ENCODE measurements around the gene SKAP2. TPM values are rescaled to one million over a fixed set of nuclear protein-coding genes. Genes with fewer than 3 reads are reported as not detected.
"Not testable (repeated sequence)": the region's sequence is repeated elsewhere in the genome, so short reads cannot be mapped to it uniquely, and the experiment has no call there.

SKAP2 gene
- polyA plus RNA-seq, 4 donors: 7.6 to 44.2 (median 14.4) TPM

GRCh38 chr7:26854876-26855855, 9.2 kb downstream of the SKAP2 start:
- Histone ChIP-seq H3K4me3 (ENCODE audit: low read depth in 1 of 3, low read length in 3 of 3) (no peak overlapping the region), H3K4me1 (ENCODE audit: control insufficient read depth in 3 of 3, insufficient read depth in 2 of 3, low read depth in 1 of 3, low read length in 2 of 3) (peaks cover 0 to 15% (median 0%) of the 10 kb centered on the region in 3 donors), H3K36me3 (ENCODE audit: control insufficient read depth in 3 of 3, insufficient read depth in 2 of 3, low read depth in 1 of 3, low read length in 3 of 3) (peaks cover 0 to 3% (median 0%) of the 10 kb centered on the region in 3 donors), H3K27ac (ENCODE audit: low read depth in 1 of 3, low read length in 2 of 3) (no peak overlapping the region), H3K27me3 (ENCODE audit: control insufficient read depth in 3 of 3, insufficient read depth in 3 of 3, low read length in 3 of 3) (peaks cover 0 to 18% (median 4%) of the 10 kb centered on the region in 3 donors), H3K9me3 (ENCODE audit: control insufficient read depth in 2 of 2, insufficient read depth in 1 of 2, low read depth in 1 of 2, low read length in 1 of 2) (no peaks in the 10 kb centered on the region)
- 86 to 93% (median 91%) methylated on average over 1 of the region's 1 CpG for WGBS, 3 donors
- FAIRE-seq (no peak), DNase-seq (peak in 1 of 2 donors; percentile 15)

DNA sequence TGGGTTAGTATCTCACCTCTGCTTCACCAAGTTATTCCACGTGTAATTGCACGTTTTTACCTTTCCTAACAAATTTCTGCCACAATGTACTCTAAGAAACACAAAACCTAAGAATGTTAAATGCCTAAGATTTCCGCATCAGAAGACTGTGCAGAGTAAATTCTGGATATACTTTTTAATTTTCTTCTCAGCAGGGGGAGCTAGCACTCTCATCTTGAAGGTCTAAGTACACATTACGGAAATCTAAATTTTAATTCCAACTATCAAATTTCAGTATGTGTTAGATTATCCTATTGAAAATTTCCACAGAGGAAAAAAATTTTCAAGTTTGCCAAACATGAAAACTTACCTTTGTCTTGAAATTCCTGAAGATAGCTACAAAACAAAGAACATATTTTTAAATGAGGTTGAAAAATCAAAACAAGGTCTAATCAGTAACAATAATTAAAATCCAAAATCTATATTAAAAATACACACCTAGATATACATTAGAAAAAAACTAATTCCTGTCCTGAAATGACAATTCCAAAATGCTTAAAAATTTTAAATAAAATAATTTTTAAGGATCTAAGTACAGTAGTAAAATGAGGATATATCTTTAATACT, 10.5 kb downstream of the SKAP2 start:
- Histone ChIP-seq H3K27ac (ENCODE audit: low read depth in 1 of 3, low read length in 2 of 3) (no peak overlapping the region), H3K27me3 (ENCODE audit: control insufficient read depth in 3 of 3, insufficient read depth in 3 of 3, low read length in 3 of 3) (peaks cover 0 to 17% (median 4%) of the 10 kb centered on the region in 3 donors), H3K4me3 (ENCODE audit: low read depth in 1 of 3, low read length in 3 of 3) (no peak overlapping the region), H3K9me3 (ENCODE audit: control insufficient read depth in 2 of 2, insufficient read depth in 1 of 2, low read depth in 1 of 2, low read length in 1 of 2) (no peaks in the 10 kb centered on the region), H3K4me1 (ENCODE audit: control insufficient read depth in 3 of 3, insufficient read depth in 2 of 3, low read depth in 1 of 3, low read length in 2 of 3) (peaks cover 0 to 15% (median 0%) of the 10 kb centered on the region in 3 donors), H3K36me3 (ENCODE audit: control insufficient read depth in 3 of 3, insufficient read depth in 2 of 3, low read depth in 1 of 3, low read length in 3 of 3) (peaks cover 0 to 3% (median 0%) of the 10 kb centered on the region in 3 donors)
- peak; percentile 59 for FAIRE-seq
- peak; percentile 45 to 67 for DNase-seq
- 23 to 35% (median 29%) methylated on average over 4 of the region's 4 CpGs for WGBS, 3 donors

DNA sequence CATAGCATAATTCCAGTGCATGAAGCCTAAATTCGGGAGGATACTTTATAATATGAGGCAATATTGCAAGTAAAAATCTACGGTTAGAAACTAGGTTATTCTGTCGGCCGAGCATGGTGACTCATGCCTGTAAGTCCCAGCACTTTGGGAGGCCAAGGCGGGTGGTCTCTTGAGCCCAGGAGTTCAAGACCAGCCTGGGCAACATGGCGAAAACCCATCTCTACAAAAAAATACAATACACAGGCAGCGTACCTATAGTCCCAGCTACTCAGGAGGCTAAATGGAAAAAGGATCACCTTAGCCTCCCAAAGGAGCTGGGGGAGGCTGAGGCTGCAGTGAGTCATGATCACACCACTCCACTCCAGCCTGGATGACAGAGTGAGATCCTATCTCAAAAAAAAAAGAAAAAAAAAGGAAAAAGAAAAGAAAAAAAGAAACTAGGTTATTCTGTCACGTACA, 14.2 kb downstream of the SKAP2 start:
- Histone ChIP-seq H3K36me3 (ENCODE audit: control insufficient read depth in 3 of 3, insufficient read depth in 2 of 3, low read depth in 1 of 3, low read length in 3 of 3) (peaks cover 0 to 3% (median 0%) of the 10 kb centered on the region in 3 donors), H3K4me3 (ENCODE audit: low read depth in 1 of 3, low read length in 3 of 3) (no peak overlapping the region), H3K27ac (ENCODE audit: low read depth in 1 of 3, low read length in 2 of 3) (no peak overlapping the region), H3K27me3 (ENCODE audit: control insufficient read depth in 3 of 3, insufficient read depth in 3 of 3, low read length in 3 of 3) (no peaks in the 10 kb centered on the region), H3K4me1 (ENCODE audit: control insufficient read depth in 3 of 3, insufficient read depth in 2 of 3, low read depth in 1 of 3, low read length in 2 of 3) (no peaks in the 10 kb centered on the region), H3K9me3 (ENCODE audit: control insufficient read depth in 2 of 2, insufficient read depth in 1 of 2, low read depth in 1 of 2, low read length in 1 of 2) (no peaks in the 10 kb centered on the region)
- DNase-seq (no peak), FAIRE-seq (no peak)
- WGBS, 3 donors: 90 to 93% (median 91%) methylated on average over 8 of the region's 8 CpGs

DNA sequence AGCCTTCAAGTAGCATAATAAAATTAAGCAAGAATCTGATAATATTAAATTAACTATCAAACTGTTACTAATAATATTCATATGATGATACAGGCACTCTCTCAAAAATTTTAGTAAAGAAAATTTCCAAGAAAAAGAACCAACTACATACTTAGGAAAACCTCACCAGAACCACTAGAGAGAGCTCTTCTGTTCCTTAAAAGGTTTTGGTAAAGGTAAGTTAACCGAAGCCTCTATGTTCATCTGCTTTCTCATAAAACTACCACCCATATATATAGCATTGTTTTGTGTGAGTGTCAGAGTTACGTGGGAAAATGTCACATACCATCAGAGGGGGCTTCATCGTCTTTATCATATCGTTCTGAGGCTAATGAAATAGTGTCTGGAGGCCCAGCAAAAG, 20.7 kb downstream of the SKAP2 start:
- H3K27ac ChIP-seq (ENCODE audit: low read depth in 1 of 3, low read length in 2 of 3): no peak overlapping the region
- no peaks in the 10 kb centered on the region for H3K4me1 ChIP-seq (ENCODE audit: control insufficient read depth in 3 of 3, insufficient read depth in 2 of 3, low read depth in 1 of 3, low read length in 2 of 3)
- 84 to 89% (median 85%) methylated on average over 4 of the region's 4 CpGs for WGBS, 3 donors
- no peak overlapping the region for H3K4me3 ChIP-seq (ENCODE audit: low read depth in 1 of 3, low read length in 3 of 3)
- no peak for DNase-seq
- no peak for FAIRE-seq
- H3K9me3 ChIP-seq (ENCODE audit: control insufficient read depth in 2 of 2, insufficient read depth in 1 of 2, low read depth in 1 of 2, low read length in 1 of 2): no peaks in the 10 kb centered on the region
- H3K36me3 ChIP-seq (ENCODE audit: control insufficient read depth in 3 of 3, insufficient read depth in 2 of 3, low read depth in 1 of 3, low read length in 3 of 3): no peaks in the 10 kb centered on the region
- no peaks in the 10 kb centered on the region for H3K27me3 ChIP-seq (ENCODE audit: control insufficient read depth in 3 of 3, insufficient read depth in 3 of 3, low read length in 3 of 3)

DNA sequence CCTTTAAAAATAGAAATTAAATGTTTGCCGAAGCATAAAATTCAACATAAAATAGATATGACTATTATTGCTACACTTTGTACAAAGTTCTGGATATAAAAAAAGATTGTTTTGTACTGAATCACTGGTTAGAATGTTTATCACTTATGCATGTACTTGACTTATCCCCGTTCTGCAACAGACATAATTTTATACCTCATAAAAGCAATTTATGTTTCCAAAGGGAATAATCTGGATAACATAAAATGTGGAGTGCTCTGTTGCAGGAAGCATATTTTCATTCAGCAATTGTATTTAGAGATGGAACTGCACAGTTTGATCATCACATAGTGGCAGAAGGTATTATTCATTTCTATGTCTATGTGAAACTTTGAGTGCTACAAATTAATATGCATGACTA, 21.5 kb downstream of the SKAP2 start:
- Histone ChIP-seq H3K27ac (ENCODE audit: low read depth in 1 of 3, low read length in 2 of 3) (no peak overlapping the region), H3K4me3 (ENCODE audit: low read depth in 1 of 3, low read length in 3 of 3) (no peak overlapping the region), H3K9me3 (ENCODE audit: control insufficient read depth in 2 of 2, insufficient read depth in 1 of 2, low read depth in 1 of 2, low read length in 1 of 2) (no peaks in the 10 kb centered on the region), H3K27me3 (ENCODE audit: control insufficient read depth in 3 of 3, insufficient read depth in 3 of 3, low read length in 3 of 3) (no peaks in the 10 kb centered on the region), H3K4me1 (ENCODE audit: control insufficient read depth in 3 of 3, insufficient read depth in 2 of 3, low read depth in 1 of 3, low read length in 2 of 3) (no peaks in the 10 kb centered on the region), H3K36me3 (ENCODE audit: control insufficient read depth in 3 of 3, insufficient read depth in 2 of 3, low read depth in 1 of 3, low read length in 3 of 3) (no peaks in the 10 kb centered on the region)
- no peak for DNase-seq
- WGBS, 3 donors: 77 to 84% (median 78%) methylated on average over 2 of the region's 2 CpGs
- no peak for FAIRE-seq

DNA sequence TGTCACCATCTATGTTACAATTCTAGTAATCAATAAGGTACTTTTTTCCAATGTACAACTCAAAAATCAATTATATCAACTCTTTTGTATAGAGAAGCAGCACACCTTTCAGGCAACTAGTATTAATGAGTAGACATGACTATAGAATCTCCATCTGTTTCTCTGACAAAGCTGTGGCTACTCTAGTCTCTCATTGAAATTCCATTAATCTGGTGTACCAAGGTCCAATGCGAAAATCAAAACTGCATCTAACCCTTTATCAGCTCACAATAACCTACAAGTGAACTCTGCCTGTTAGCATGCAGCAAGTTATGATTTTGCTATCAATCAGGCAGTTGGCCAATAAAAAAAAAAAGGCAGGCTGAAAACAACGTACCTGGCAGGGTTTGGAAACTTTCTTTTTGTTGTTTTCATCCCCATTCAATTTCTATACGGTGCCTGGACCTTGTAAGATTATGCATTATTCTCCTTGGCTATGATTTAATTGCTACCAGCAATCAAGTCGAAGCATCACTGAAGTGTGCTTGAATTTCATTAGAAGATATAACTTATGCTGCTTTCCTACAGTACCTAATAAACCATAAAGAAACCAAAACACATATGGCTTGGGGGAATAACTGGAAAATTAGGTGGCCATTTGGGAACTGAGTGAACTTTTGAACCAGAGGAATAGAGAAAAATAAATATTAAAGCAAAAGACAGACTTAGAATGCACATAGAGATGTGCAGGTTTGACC, 23.2 kb downstream of the SKAP2 start:
- Histone ChIP-seq H3K36me3 (ENCODE audit: control insufficient read depth in 3 of 3, insufficient read depth in 2 of 3, low read depth in 1 of 3, low read length in 3 of 3) (no peaks in the 10 kb centered on the region), H3K27me3 (ENCODE audit: control insufficient read depth in 3 of 3, insufficient read depth in 3 of 3, low read length in 3 of 3) (no peaks in the 10 kb centered on the region), H3K4me3 (ENCODE audit: low read depth in 1 of 3, low read length in 3 of 3) (no peak overlapping the region), H3K9me3 (ENCODE audit: control insufficient read depth in 2 of 2, insufficient read depth in 1 of 2, low read depth in 1 of 2, low read length in 1 of 2) (no peaks in the 10 kb centered on the region), H3K27ac (ENCODE audit: low read depth in 1 of 3, low read length in 2 of 3) (no peak overlapping the region), H3K4me1 (ENCODE audit: control insufficient read depth in 3 of 3, insufficient read depth in 2 of 3, low read depth in 1 of 3, low read length in 2 of 3) (no peaks in the 10 kb centered on the region)
- 21 to 68% (median 41%) methylated on average over 4 of the region's 4 CpGs for WGBS, 3 donors
- FAIRE-seq: no peak
- DNase-seq: peak in 1 of 2 donors; percentile 36

DNA sequence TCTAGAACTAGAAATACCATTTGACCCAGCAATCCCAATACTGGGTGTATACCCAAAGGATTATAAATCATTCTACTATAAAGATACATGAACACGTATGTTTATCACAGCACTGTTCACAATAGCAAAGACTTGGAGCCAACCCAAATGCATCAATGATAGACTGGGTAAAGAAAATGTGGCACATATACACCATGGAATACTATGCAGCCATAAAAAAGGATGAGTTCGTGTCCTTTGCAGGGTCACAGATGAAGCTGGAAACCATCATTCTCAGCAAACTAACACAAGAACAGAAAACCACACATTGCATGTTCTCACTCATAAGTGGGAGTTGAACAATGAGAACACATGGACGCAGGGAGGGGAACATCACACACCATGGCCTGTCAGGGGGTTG, 27.6 kb downstream of the SKAP2 start:
- not testable (repeated sequence) for H3K27me3 ChIP-seq (ENCODE audit: control insufficient read depth in 3 of 3, insufficient read depth in 3 of 3, low read length in 3 of 3); FAIRE-seq; DNase-seq; H3K4me3 ChIP-seq (ENCODE audit: low read depth in 1 of 3, low read length in 3 of 3); H3K36me3 ChIP-seq (ENCODE audit: control insufficient read depth in 3 of 3, insufficient read depth in 2 of 3, low read depth in 1 of 3, low read length in 3 of 3); H3K27ac ChIP-seq (ENCODE audit: low read depth in 1 of 3, low read length in 2 of 3); H3K4me1 ChIP-seq (ENCODE audit: control insufficient read depth in 3 of 3, insufficient read depth in 2 of 3, low read depth in 1 of 3, low read length in 2 of 3); H3K9me3 ChIP-seq (ENCODE audit: control insufficient read depth in 2 of 2, insufficient read depth in 1 of 2, low read depth in 1 of 2, low read length in 1 of 2)
- WGBS, 3 donors: 93 to 96% (median 95%) methylated on average over 3 of the region's 3 CpGs

- no peaks in the 10 kb centered on the region for H3K4me1 ChIP-seq (ENCODE audit: control insufficient read depth in 3 of 3, insufficient read depth in 2 of 3, low read depth in 1 of 3, low read length in 2 of 3)
- H3K4me3 ChIP-seq (ENCODE audit: low read depth in 1 of 3, low read length in 3 of 3): no peak overlapping the region
- H3K27ac ChIP-seq (ENCODE audit: low read depth in 1 of 3, low read length in 2 of 3): no peak overlapping the region
- FAIRE-seq: no peak
- H3K27me3 ChIP-seq (ENCODE audit: control insufficient read depth in 3 of 3, insufficient read depth in 3 of 3, low read length in 3 of 3): no peaks in the 10 kb centered on the region
- no peaks in the 10 kb centered on the region for H3K36me3 ChIP-seq (ENCODE audit: control insufficient read depth in 3 of 3, insufficient read depth in 2 of 3, low read depth in 1 of 3, low read length in 3 of 3)
- no peaks in the 10 kb centered on the region for H3K9me3 ChIP-seq (ENCODE audit: control insufficient read depth in 2 of 2, insufficient read depth in 1 of 2, low read depth in 1 of 2, low read length in 1 of 2)
- WGBS, 3 donors: 80 to 91% (median 88%) methylated on average over 3 of the region's 3 CpGs
- no peak for DNase-seq
Measured at GRCh38 chr7:26815426-26815825, 49.0 kb downstream of the SKAP2 start.

Measured in small intestine (tissue), 7 donors.